ENCODE data around the gene BRI3BP.

Gene BRI3BP

GRCh38 chr12:124993626-124994436 lies at the start of gene BRI3BP:
Gene BRI3BP, plus strand, starts transcription at chr12:124993645. Its CDS starts 146 bp downstream, at chr12:124993791.
- DNase-seq: no peak

- DNase-seq: no peak
These were observed 47.0 kb upstream of the BRI3BP start for GRCh38 chr12:124946447-124946793.

GRCh38 chr12:124947013-124947412 lies 46.4 kb upstream of the BRI3BP start:
- DNase-seq: no peak

GRCh38 chr12:124947561-124948398 lies 45.7 kb upstream of the BRI3BP start:
- no peak for DNase-seq

GRCh38 chr12:124949066-124949465 lies 44.4 kb upstream of the BRI3BP start:
- DNase-seq: no peak

- DNase-seq: no peak
These were observed 43.4 kb upstream of the BRI3BP start for GRCh38 chr12:124949779-124950728.

GRCh38 chr12:124952295-124952694 lies 41.1 kb upstream of the BRI3BP start:
- no peak for DNase-seq

GRCh38 chr12:124952801-124953200 lies 40.6 kb upstream of the BRI3BP start:
- no peak for DNase-seq

- no peak for DNase-seq
These were observed 39.6 kb upstream of the BRI3BP start for GRCh38 chr12:124953689-124954405.

- DNase-seq: no peak
These were observed 38.7 kb upstream of the BRI3BP start for GRCh38 chr12:124954771-124955170.

GRCh38 chr12:124956571-124956970 lies 36.9 kb upstream of the BRI3BP start:
- no peak for DNase-seq

GRCh38 chr12:124961055-124961454 lies 32.4 kb upstream of the BRI3BP start:
- DNase-seq: no peak

- no peak for DNase-seq
These were observed 30.2 kb upstream of the BRI3BP start for GRCh38 chr12:124963211-124963610.

- DNase-seq: no peak
These were observed 29.2 kb upstream of the BRI3BP start for GRCh38 chr12:124964251-124964650.

GRCh38 chr12:124964836-124965462 lies 28.5 kb upstream of the BRI3BP start:
- no peak for DNase-seq

- no peak for DNase-seq
These were observed 26.3 kb upstream of the BRI3BP start for GRCh38 chr12:124967016-124967739.

GRCh38 chr12:124968656-124969055 lies 24.8 kb upstream of the BRI3BP start:
- DNase-seq: no peak

GRCh38 chr12:124970647-124971402 lies 22.6 kb upstream of the BRI3BP start:
- no peak for DNase-seq

- DNase-seq: no peak
These were observed 21.8 kb upstream of the BRI3BP start for GRCh38 chr12:124971603-124972002.

GRCh38 chr12:124972211-124972610 lies 21.2 kb upstream of the BRI3BP start:
- DNase-seq: no peak
